RWPE1 (cell line): Measurements from ENCODE around the gene LHFPL3.

Source experiments
- CTCF ChIA-PET: fragments of 350-600 bp; sonication (Branson Sonifier 250); formaldehyde crosslinking; extraction: SDS; loops from one replicate; lab custom pipeline; 2021; lab: Yijun Ruan, JAX
- POLR2A ChIA-PET: fragments of 400-600 bp; formaldehyde crosslinking; extraction: SDS; loops from one replicate; lab custom pipeline; 2020; ENCODE audit warnings: antibody characterized with exemption; ENCODE audit not compliant: low non-redundant PET; lab: Yijun Ruan, JAX
- DNase-seq: peaks from one replicate; pipeline ENCODE4 v3.0.0; 2012; ENCODE audit warnings: low spot score
- H3K27ac ChIP-seq: fragments of 450-650 bp; 2 replicates; pipeline ENCODE4 v1.5.1; 2017
- TF ChIP-seq, protein P1 (sequence below): fragments of 450-650 bp; conservative IDR thresholded peaks from 2 replicates; pipeline ENCODE4 v1.5.1; 2017; ENCODE audit warnings: low read depth, mild to moderate bottlenecking

Gene LHFPL3

DNA sequence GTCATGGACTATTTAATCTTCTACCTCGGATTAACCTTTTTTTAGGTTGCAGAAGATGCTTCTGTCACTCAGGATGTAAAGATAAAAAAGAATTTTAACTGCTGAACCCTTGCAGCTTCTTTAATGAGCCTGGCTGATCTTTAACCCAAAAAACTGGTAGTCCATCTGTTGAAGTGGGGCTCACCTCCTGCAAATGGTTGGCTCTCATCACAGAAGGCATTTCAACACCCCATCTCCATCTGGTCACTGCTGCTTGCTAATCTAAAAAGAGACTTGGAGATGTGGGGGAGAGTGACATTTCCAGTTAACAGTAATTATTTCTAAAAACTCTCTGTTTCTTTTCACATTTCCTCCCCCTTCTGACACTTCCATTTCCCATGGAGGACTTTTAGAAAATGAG, 208.6 kb downstream of the LHFPL3 start:
- CTCF ChIA-PET: no interaction called here
- TF ChIP-seq, protein P1, sequence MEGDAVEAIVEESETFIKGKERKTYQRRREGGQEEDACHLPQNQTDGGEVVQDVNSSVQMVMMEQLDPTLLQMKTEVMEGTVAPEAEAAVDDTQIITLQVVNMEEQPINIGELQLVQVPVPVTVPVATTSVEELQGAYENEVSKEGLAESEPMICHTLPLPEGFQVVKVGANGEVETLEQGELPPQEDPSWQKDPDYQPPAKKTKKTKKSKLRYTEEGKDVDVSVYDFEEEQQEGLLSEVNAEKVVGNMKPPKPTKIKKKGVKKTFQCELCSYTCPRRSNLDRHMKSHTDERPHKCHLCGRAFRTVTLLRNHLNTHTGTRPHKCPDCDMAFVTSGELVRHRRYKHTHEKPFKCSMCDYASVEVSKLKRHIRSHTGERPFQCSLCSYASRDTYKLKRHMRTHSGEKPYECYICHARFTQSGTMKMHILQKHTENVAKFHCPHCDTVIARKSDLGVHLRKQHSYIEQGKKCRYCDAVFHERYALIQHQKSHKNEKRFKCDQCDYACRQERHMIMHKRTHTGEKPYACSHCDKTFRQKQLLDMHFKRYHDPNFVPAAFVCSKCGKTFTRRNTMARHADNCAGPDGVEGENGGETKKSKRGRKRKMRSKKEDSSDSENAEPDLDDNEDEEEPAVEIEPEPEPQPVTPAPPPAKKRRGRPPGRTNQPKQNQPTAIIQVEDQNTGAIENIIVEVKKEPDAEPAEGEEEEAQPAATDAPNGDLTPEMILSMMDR: no peak
- POLR2A ChIA-PET: no interaction called here
- no peak for DNase-seq
- H3K27ac ChIP-seq: no peak overlapping the region

DNA sequence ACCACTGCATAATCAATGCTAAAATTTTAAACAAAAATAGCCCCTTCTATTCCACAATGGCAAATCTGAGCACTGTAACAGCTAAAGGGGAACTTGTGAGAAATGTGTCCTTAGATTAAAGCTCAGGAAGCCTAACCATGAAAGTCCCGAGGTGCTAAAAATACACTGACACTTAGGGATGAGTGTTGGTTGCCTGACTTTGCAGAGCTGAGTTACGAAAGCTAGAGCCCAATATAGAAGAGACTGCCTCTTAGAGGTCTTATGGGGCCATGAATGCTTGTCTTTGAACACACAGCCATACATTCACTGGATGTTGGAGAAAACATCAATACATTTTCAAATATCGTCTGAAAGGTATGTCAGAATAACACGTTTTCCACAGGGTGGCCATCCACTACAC, 209.7 kb downstream of the LHFPL3 start:
- TF ChIP-seq, protein P1: no peak
- H3K27ac ChIP-seq: no peak overlapping the region
- CTCF ChIA-PET: no interaction called here
- POLR2A ChIA-PET: no interaction called here
- no peak for DNase-seq

DNA sequence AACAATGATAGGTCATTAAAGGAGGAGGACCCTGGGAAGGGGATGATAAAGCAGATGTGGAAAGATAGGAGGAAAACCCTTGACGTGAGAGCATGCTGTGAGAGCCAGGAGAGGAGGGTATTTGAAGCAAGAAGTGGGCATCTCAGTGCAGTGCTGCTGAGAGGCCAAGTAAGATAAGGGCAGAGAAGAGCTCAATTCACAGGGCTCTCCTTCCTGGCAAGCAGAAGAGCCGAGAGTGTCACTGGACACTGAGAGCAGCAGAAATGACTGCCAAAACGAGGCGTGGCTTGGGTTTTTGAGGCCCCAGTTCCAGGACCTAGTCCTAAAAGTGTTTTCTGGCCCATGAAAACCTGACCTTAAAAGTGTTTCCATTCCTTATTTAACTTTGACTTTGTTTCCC, 213.5 kb downstream of the LHFPL3 start:
- no peak for DNase-seq
- CTCF ChIA-PET: no interaction called here
- H3K27ac ChIP-seq: no peak overlapping the region
- POLR2A ChIA-PET: no interaction called here
- TF ChIP-seq, protein P1: no peak

DNA sequence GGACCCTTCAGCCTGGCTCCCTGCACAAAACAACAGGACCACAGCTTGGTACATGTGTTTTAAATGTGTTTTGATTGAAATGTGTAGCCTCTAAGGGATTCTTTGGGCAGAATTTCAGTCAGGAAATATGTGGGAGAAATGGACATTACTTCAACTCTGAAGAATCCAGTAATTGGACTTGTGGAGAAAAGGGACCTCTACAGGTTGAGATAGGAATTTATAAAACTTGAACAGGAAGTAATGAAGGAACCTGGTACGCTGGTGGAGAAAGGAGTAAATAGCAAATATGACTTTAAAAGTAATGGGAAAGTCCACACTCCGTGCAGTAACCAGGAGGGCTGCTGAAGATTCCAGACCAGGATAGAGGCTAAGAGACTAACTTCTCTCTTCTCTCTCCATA, 220.5 kb downstream of the LHFPL3 start:
- TF ChIP-seq, protein P1: no peak
- H3K27ac ChIP-seq: no peak overlapping the region
- POLR2A ChIA-PET: no interaction called here
- no peak for DNase-seq
- CTCF ChIA-PET: interaction anchor here (0.7 kb wide), 1 partner anchor 1172 kb away, joined by 3 read pairs; no protein-coding TSS in a partner anchor

DNA sequence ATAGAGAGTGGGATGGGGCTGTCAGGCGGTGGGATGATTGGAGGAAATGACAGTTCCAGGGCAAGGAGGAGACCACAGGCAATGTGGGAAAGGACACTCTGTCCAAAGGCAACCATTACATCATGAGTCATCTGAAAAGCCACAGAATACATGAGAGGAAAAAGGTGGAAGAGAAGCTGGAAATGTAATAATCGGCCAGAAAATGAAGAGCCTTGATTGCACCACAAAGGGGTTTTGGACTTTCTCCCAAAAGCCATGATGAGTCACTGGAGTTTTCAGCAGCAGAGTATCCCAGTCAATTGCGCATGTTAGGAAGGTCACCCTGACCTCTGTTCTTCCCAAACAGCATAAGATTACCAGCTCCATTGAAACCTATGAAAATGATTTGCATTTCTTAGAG, 222.0 kb downstream of the LHFPL3 start:
- POLR2A ChIA-PET: no interaction called here
- CTCF ChIA-PET: no interaction called here

DNA sequence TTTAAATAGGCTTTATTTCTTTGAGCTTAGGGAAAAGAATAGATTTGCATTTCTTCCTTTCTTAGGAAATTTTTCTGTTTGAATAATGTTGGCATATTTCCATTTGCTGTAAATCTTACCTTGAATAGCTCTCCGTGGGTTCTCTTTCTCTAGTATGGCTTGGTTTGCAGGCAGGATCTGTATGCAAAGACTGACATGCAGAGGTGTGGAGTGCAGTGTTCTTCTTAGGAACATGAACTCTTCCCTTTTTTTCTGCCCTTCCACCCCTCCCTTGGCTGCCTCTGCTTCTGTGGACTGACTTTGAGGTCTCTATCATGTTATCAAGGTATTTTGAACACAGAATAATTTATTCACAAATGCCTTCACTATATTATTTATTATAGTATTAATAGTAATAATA, 222.8 kb downstream of the LHFPL3 start:
- TF ChIP-seq, protein P1: no peak
- H3K27ac ChIP-seq: no peak overlapping the region
- DNase-seq: no peak
- CTCF ChIA-PET: no interaction called here
- POLR2A ChIA-PET: no interaction called here

More for the DNA sequence above, 222.0 kb downstream of the LHFPL3 start:
- TF ChIP-seq, protein P1: no peak
- H3K27ac ChIP-seq: no peak overlapping the region
- DNase-seq: peak; percentile 19
